Cardiac muscle cell (in vitro differentiated cells and primary cell): ENCODE measurements around the gene PACS2. TPM values are rescaled to one million over a fixed set of nuclear protein-coding genes. Genes with fewer than 3 reads are reported as not detected.

Experiments
- DNase-seq, 2 donors: peaks; one replicate each; pipeline versions ENCODE4 v3.0.0 to v3.0.0-alpha.2; 2010 to 2017; ENCODE audit warnings: low read depth in 1 of 2, low spot score in 1 of 2
- H3K27ac ChIP-seq: fragments of 200-600 bp; sonication (generic); 2 replicates; pipeline ENCODE4 v1.5.1; 2016
- H3K27me3 ChIP-seq: fragments of 200-600 bp; sonication (generic); 2 replicates; pipeline ENCODE4 v1.6.0; 2016; ENCODE audit warnings: control low read depth
- H3K36me3 ChIP-seq: fragments of 200-600 bp; sonication (generic); 2 replicates; pipeline ENCODE4 v1.5.1; 2016; ENCODE audit warnings: control low read depth
- H3K4me1 ChIP-seq: fragments of 200-600 bp; sonication (generic); 2 replicates; pipeline ENCODE4 v1.8.1; 2017; ENCODE audit warnings: low read depth, mild to moderate bottlenecking, mixed run types
- H3K4me3 ChIP-seq: fragments of 200-600 bp; sonication (generic); 2 replicates; pipeline ENCODE4 v1.5.1; 2016; ENCODE audit warnings: mild to moderate bottlenecking
- H3K9me3 ChIP-seq: fragments of 200-600 bp; sonication (generic); 2 replicates; pipeline ENCODE4 v1.5.1; 2017; ENCODE audit warnings: low read depth, mild to moderate bottlenecking, control low read depth
- CTCF ChIP-seq: IDR thresholded peaks from 2 replicates; pipeline ENCODE4 v1.5.1; 2012; ENCODE audit warnings: low read depth, mild to moderate bottlenecking, low read length
- polyA plus RNA-seq: library from polyadenylated mRNA; unstranded; fragments of >200 nt; fragmentation: Nextera tagmentation; extraction: Ambion mirVana; gene quantifications from 2 replicates; pipeline ENCODE4 v1.2.1, GENCODE V29; 2016
- total RNA-seq: library from RNA; depleted of rRNA; stranded (reverse); fragments of >200 nt; gene quantifications from 2 replicates; pipeline ENCODE4 v1.2.3, GENCODE V29; 2016

The PACS2 gene
- total and polyA plus RNA-seq, 2 experiments from 2014 or later, result 66.1 to 144 TPM

- no peak for DNase-seq
- TF ChIP-seq CTCF, result no peak
- H3K9me3 ChIP-seq, result no peaks in the 10 kb centered on the region
- H3K27me3 ChIP-seq, result no peaks in the 10 kb centered on the region
- H3K4me3 ChIP-seq, result no peak overlapping the region
- no peaks in the 10 kb centered on the region for H3K4me1 ChIP-seq
- peak overlapping the region; percentile 39 for H3K27ac ChIP-seq
- H3K36me3 ChIP-seq, result no peaks in the 10 kb centered on the region
These were observed 118.6 kb downstream of the PACS2 start for GRCh38 chr14:105433161-105433605.

- no peak for TF ChIP-seq CTCF
- Histone ChIP-seq H3K4me3 (no peak overlapping the region), H3K27me3 (no peaks in the 10 kb centered on the region), H3K9me3 (no peaks in the 10 kb centered on the region), H3K27ac (no peak overlapping the region), H3K36me3 (no peaks in the 10 kb centered on the region), H3K4me1 (no peaks in the 10 kb centered on the region)
- DNase-seq, result no peak
These were observed 121.9 kb downstream of the PACS2 start for GRCh38 chr14:105436402-105436801.

- no peak overlapping the region for H3K4me3 ChIP-seq
- DNase-seq, result no peak
- no peaks in the 10 kb centered on the region for H3K9me3 ChIP-seq
- H3K36me3 ChIP-seq, result no peaks in the 10 kb centered on the region
- H3K27ac ChIP-seq, result no peak overlapping the region
- H3K4me1 ChIP-seq, result no peaks in the 10 kb centered on the region
- H3K27me3 ChIP-seq, result no peaks in the 10 kb centered on the region
- TF ChIP-seq CTCF, result no peak
These were observed 122.6 kb downstream of the PACS2 start for GRCh38 chr14:105436891-105437722.

GRCh38 chr14:105437723-105438500, 123.4 kb downstream of the PACS2 start:
- Histone ChIP-seq H3K27ac (no peak overlapping the region), H3K27me3 (no peaks in the 10 kb centered on the region), H3K9me3 (no peaks in the 10 kb centered on the region), H3K36me3 (no peaks in the 10 kb centered on the region), H3K4me1 (no peaks in the 10 kb centered on the region), H3K4me3 (no peak overlapping the region)
- no peak for TF ChIP-seq CTCF
- DNase-seq, result no peak

- DNase-seq, result no peak
- Histone ChIP-seq H3K9me3 (no peaks in the 10 kb centered on the region), H3K27me3 (no peaks in the 10 kb centered on the region), H3K4me1 (no peaks in the 10 kb centered on the region), H3K36me3 (no peaks in the 10 kb centered on the region), H3K4me3 (no peak overlapping the region), H3K27ac (no peak overlapping the region)
- no peak for TF ChIP-seq CTCF
These were observed 124.6 kb downstream of the PACS2 start for GRCh38 chr14:105439179-105439578.
